ENCODE results near the gene CCT3. TPM values are rescaled to one million over a fixed set of nuclear protein-coding genes. Genes with fewer than 3 reads are reported as not detected.
"Not testable (repeated sequence)": the region's sequence is repeated elsewhere in the genome, so short reads cannot be mapped to it uniquely, and the experiment has no call there.

The CCT3 gene
- polyA plus RNA-seq, 1 experiment = 359 TPM

- H3K4me3 ChIP-seq (ENCODE audit: low read depth, low read length) = no peak overlapping the region
- no peak overlapping the region for H3K27ac ChIP-seq (ENCODE audit: low read depth, low read length)
- ChIA-PET CTCF (no interaction called here), POLR2A (no interaction called here)
- peak; percentile 43 for DNase-seq (ENCODE audit: low read depth, low spot score)
- H3K27me3 ChIP-seq (ENCODE audit: control insufficient read depth, insufficient read depth, low read length) = peaks cover 22% of the 10 kb centered on the region
- TF ChIP-seq CTCF (IDR thresholded peaks at IDR 0.05; ENCODE audit: low read depth, low read length) = no peak
- no peaks in the 10 kb centered on the region for H3K9me3 ChIP-seq (ENCODE audit: control insufficient read depth, insufficient read depth, low read length)
Observed at GRCh38 chr1:156346636-156347035, 8.5 kb upstream of the CCT3 start.

GRCh38 chr1:156346035-156346434 is 7.9 kb upstream of the CCT3 start:
- H3K27ac ChIP-seq (ENCODE audit: low read depth, low read length); H3K9me3 ChIP-seq (ENCODE audit: control insufficient read depth, insufficient read depth, low read length); H3K4me3 ChIP-seq (ENCODE audit: low read depth, low read length); DNase-seq (ENCODE audit: low read depth, low spot score); POLR2A ChIA-PET: not testable (repeated sequence)
- peaks cover 16% of the 10 kb centered on the region for H3K27me3 ChIP-seq (ENCODE audit: control insufficient read depth, insufficient read depth, low read length)
- CTCF ChIA-PET = interaction anchor here (0.6 to 1.8 kb wide), 2 partner anchors 40 to 250 kb away, joined by 8 read pairs; no protein-coding TSS in a partner anchor

- Histone ChIP-seq H3K27ac (ENCODE audit: low read depth, low read length) (no peak overlapping the region), H3K27me3 (ENCODE audit: control insufficient read depth, insufficient read depth, low read length) (peaks cover 10% of the 10 kb centered on the region), H3K9me3 (ENCODE audit: control insufficient read depth, insufficient read depth, low read length) (no peaks in the 10 kb centered on the region), H3K4me3 (ENCODE audit: low read depth, low read length) (no peak overlapping the region)
- POLR2A ChIA-PET = no interaction called here
- DNase-seq (ENCODE audit: low read depth, low spot score) = no peak
- CTCF ChIA-PET = interaction anchor here (0.7 to 1.8 kb wide), 4 partner anchors 15 to 361 kb away, joined by 3 to 8 read pairs (median 4); no protein-coding TSS in a partner anchor
- TF ChIP-seq CTCF (IDR thresholded peaks at IDR 0.05; ENCODE audit: low read depth, low read length) = no peak
Observed at GRCh38 chr1:156344409-156344808, 6.3 kb upstream of the CCT3 start.

GRCh38 chr1:156342166-156342955 is 4.3 kb upstream of the CCT3 start:
- CTCF ChIA-PET = interaction anchor here (1.0 to 1.5 kb wide), 2 partner anchors 43 to 103 kb away, joined by 7 to 8 read pairs; no protein-coding TSS in a partner anchor
- peaks cover 10% of the 10 kb centered on the region for H3K27me3 ChIP-seq (ENCODE audit: control insufficient read depth, insufficient read depth, low read length)
- TF ChIP-seq CTCF (IDR thresholded peaks at IDR 0.05; ENCODE audit: low read depth, low read length) = no peak
- H3K4me3 ChIP-seq (ENCODE audit: low read depth, low read length) = no peak overlapping the region
- H3K27ac ChIP-seq (ENCODE audit: low read depth, low read length) = no peak overlapping the region
- DNase-seq (ENCODE audit: low read depth, low spot score) = no peak
- no peaks in the 10 kb centered on the region for H3K9me3 ChIP-seq (ENCODE audit: control insufficient read depth, insufficient read depth, low read length)
- POLR2A ChIA-PET = no interaction called here

GRCh38 chr1:156337888-156338179 is 258 bp downstream of the CCT3 start:
- peaks cover 3% of the 10 kb centered on the region; the same call in 1 of the 2 replicates for H3K9me3 ChIP-seq (ENCODE audit: control insufficient read depth, insufficient read depth, low read length)
- no peak for TF ChIP-seq CTCF (IDR thresholded peaks at IDR 0.05; ENCODE audit: low read depth, low read length)
- H3K27me3 ChIP-seq (ENCODE audit: control insufficient read depth, insufficient read depth, low read length) = no peaks in the 10 kb centered on the region
- peak overlapping the region; percentile 98 for H3K4me3 ChIP-seq (ENCODE audit: low read depth, low read length)
- CTCF ChIA-PET = interaction anchor here (0.6 to 2.2 kb wide), 4 partner anchors 15 to 48 kb away, joined by 3 to 9 read pairs (median 4); no protein-coding TSS in a partner anchor
- no peak for DNase-seq (ENCODE audit: low read depth, low spot score)
- peak overlapping the region; percentile 31 for H3K27ac ChIP-seq (ENCODE audit: low read depth, low read length)
- POLR2A ChIA-PET = interaction anchor here (1.2 kb wide), 1 partner anchor 14 kb away, joined by 6 read pairs; no protein-coding TSS in a partner anchor
